T-helper 9 cell (primary cell): ENCODE data around the gene BEND5.

Experiments used
- DNase-seq: peaks from one replicate; pipeline ENCODE4 v3.0.0-alpha.2; 2020

BEND5 gene

DNA sequence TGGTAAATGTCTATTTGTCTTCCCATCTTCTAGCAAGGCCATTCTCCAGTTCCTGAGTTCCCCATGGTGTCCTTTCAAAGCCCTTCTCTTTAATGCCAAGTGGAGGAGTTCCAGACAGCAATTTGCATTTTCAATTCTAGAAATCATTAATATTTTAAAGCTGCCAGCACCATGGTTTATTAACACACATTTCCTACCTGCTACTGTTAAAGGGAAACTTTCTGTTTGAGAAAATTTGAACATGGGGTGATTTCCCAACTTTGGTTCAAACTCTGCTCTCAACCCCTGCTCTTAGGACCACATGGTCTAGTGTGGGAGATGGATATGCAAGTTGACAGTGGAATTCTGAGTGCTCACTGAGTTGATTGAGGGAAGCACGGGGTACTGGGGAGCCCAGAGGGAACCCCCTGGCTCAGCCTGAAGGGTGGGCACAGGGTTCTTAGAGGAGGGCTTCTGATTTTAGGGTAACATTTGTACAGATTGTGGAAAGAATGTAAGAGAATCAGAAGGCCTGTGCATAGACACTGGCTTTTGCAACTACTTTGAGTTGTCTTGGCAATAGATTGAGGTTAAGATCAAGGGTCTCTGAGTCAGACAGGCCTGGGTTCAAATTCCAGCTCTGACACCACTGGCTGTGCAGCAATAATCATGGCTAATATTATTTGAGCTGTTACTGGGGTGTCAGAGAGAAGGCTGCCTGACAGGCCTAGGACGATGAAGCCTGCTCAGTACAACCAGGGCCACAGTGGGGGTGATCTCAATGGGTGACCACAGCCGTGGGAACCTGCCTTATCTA, 97.8 kb downstream of the BEND5 start:
- no peak for DNase-seq
